Lung (tissue), 12 donors: ENCODE data around the gene PDGFC. TPM values are rescaled to one million over a fixed set of nuclear protein-coding genes. Genes with fewer than 3 reads are reported as not detected.

ENCODE experiments used
- ATAC-seq: fragments of 200-7000 bp; cut with Tn5 transposase; one replicate; pipeline ENCODE4 v1.9.1; 2020; ENCODE audit warnings: moderate number of reproducible peaks; ENCODE audit not compliant: insufficient read depth, low FRiP score
- DNase-seq, 3 donors: peaks; one replicate each; pipeline ENCODE4 v3.0.0-alpha.2; 2013 to 2017
- H3K27ac ChIP-seq, 2 donors: one replicate each; pipeline ENCODE4 v1.5.1; 2013; ENCODE audit warnings: mild to moderate bottlenecking in 2 of 2, moderate library complexity in 2 of 2, control low read depth in 1 of 2, inconsistent platforms in 1 of 2, low read depth in 1 of 2, low read length in 1 of 2
- H3K27me3 ChIP-seq, 3 donors: one replicate each; pipeline ENCODE4 v1.5.1; 2013; ENCODE audit warnings: low read length in 2 of 3; ENCODE audit not compliant: control insufficient read depth in 3 of 3, insufficient read depth in 3 of 3
- H3K36me3 ChIP-seq, 4 donors: one replicate each; pipeline ENCODE4 v1.5.1; 2013; ENCODE audit warnings: low read length in 4 of 4, mild to moderate bottlenecking in 1 of 4, moderate library complexity in 1 of 4; ENCODE audit not compliant: control insufficient read depth in 4 of 4, insufficient read depth in 4 of 4
- H3K4me1 ChIP-seq, 5 donors: one replicate each; pipeline ENCODE4 v1.5.1; 2013; ENCODE audit warnings: low read length in 5 of 5, mild to moderate bottlenecking in 2 of 5, moderate library complexity in 1 of 5; ENCODE audit not compliant: control insufficient read depth in 5 of 5, insufficient read depth in 5 of 5
- H3K4me3 ChIP-seq: one replicate; pipeline ENCODE4 v1.5.1; 2013; ENCODE audit warnings: mild to moderate bottlenecking, control low read depth, moderate library complexity
- H3K9ac ChIP-seq, 2 donors: one replicate each; pipeline ENCODE4 v1.5.1; 2013; ENCODE audit warnings: low read length in 2 of 2, control low read depth in 1 of 2; ENCODE audit not compliant: insufficient read depth in 1 of 2
- H3K9me3 ChIP-seq, 4 donors: one replicate each; pipeline ENCODE4 v1.5.1; 2013; ENCODE audit warnings: low read length in 3 of 4, mild to moderate bottlenecking in 1 of 4, moderate library complexity in 1 of 4; ENCODE audit not compliant: control insufficient read depth in 4 of 4, insufficient read depth in 3 of 4
- CTCF ChIP-seq: IDR thresholded peaks from 2 replicates; pipeline ENCODE4 v1.5.1; 2012; ENCODE audit warnings: mild to moderate bottlenecking; ENCODE audit errors: control extremely low read depth, extremely low read depth
- WGBS, 2 donors: extraction: QIAGEN DNeasy Blood & Tissue Kit; methylation state at CpG; one replicate each; pipeline ENCODE4 v1.1.7; 2013; 5-methylcytosine and 5-hydroxymethylcytosine counted together
- polyA plus RNA-seq, 2 donors: library from polyadenylated mRNA; stranded (reverse); fragments of 200-250 nt; gene quantifications; one replicate each; pipeline ENCODE4 v1.2.1, GENCODE V29; 2013
- total RNA-seq, 2 donors: library from RNA; depleted of rRNA in 1 of 2; stranded (reverse); fragments of >200 nt in 1 of 2; gene quantifications; one replicate each; pipeline ENCODE4 v1.2.1, GENCODE V29; 2014 to 2021
- donor health status: control.
- donor health status: control.
- donor health status: Bipolar disorder and iron deficiency.
- donor health status: healthy.
- donor health status: DM: yes; HTN: yes; CAD: no.

PDGFC gene
- total and polyA plus RNA-seq, 4 donors = 4.5 to 56.0 (median 11.7) TPM

GRCh38 chr4:157012296-157012695 lies 40.7 kb upstream of the PDGFC start:
- ATAC-seq = no peak
- H3K9me3 ChIP-seq = no peaks in the 10 kb centered on the region
- TF ChIP-seq CTCF = no peak

GRCh38 chr4:157010630-157011029 lies 39.0 kb upstream of the PDGFC start:
- ATAC-seq (no peak), DNase-seq (no peak)
- Histone ChIP-seq H3K36me3 (no peaks in the 10 kb centered on the region), H3K9ac (no peak overlapping the region), H3K27ac (no peak overlapping the region), H3K9me3 (no peaks in the 10 kb centered on the region), H3K4me3 (no peak overlapping the region), H3K4me1 (no peaks in the 10 kb centered on the region), H3K27me3 (no peaks in the 10 kb centered on the region)
- TF ChIP-seq CTCF = no peak
- 84 to 87% methylated on average over 2 of the region's 2 CpGs for WGBS, 2 donors

More at GRCh38 chr4:157012296-157012695, 40.7 kb upstream of the PDGFC start:
- Histone ChIP-seq H3K9ac (no peak overlapping the region), H3K27me3 (no peaks in the 10 kb centered on the region), H3K27ac (no peak overlapping the region), H3K36me3 (no peaks in the 10 kb centered on the region), H3K4me1 (no peaks in the 10 kb centered on the region), H3K4me3 (no peak overlapping the region)
- no peak for DNase-seq

GRCh38 chr4:157005831-157006230 lies 34.2 kb upstream of the PDGFC start:
- Histone ChIP-seq H3K36me3 (no peaks in the 10 kb centered on the region), H3K9ac (no peak overlapping the region), H3K27ac (no peak overlapping the region), H3K4me1 (peaks cover 0 to 3% (median 0%) of the 10 kb centered on the region in 5 donors), H3K9me3 (no peaks in the 10 kb centered on the region), H3K4me3 (no peak overlapping the region), H3K27me3 (no peaks in the 10 kb centered on the region)
- TF ChIP-seq CTCF = no peak
- DNase-seq = no peak
- WGBS, 2 donors = 97 to 98% methylated on average over 3 of the region's 3 CpGs
- ATAC-seq = no peak

GRCh38 chr4:157005193-157005592 lies 33.6 kb upstream of the PDGFC start:
- no peaks in the 10 kb centered on the region for H3K36me3 ChIP-seq
- H3K4me1 ChIP-seq = peaks cover 0 to 3% (median 0%) of the 10 kb centered on the region in 5 donors
- 39 to 83% methylated on average over 2 of the region's 2 CpGs for WGBS, 2 donors
- ATAC-seq = no peak
- H3K27ac ChIP-seq = no peak overlapping the region
- H3K9me3 ChIP-seq = no peaks in the 10 kb centered on the region
- no peak for TF ChIP-seq CTCF
- no peak overlapping the region for H3K4me3 ChIP-seq
- no peak overlapping the region for H3K9ac ChIP-seq
- peak in 1 of 3 donors; percentile 6 for DNase-seq
- H3K27me3 ChIP-seq = no peaks in the 10 kb centered on the region
